GM21825 (cell line): ENCODE results near the gene MARCHF5.
"Not testable (repeated sequence)": the region's sequence is repeated elsewhere in the genome, so short reads cannot be mapped to it uniquely, and the experiment has no call there.

Source experiments
- ATAC-seq: cut with Tn5 transposase; IDR thresholded peaks from one replicate; pipeline ENCODE4 v1.9.1; 2021; ENCODE audit warnings: mild to moderate bottlenecking, moderate library complexity; ENCODE audit not compliant: unreplicated experiment

Gene MARCHF5

GRCh38 chr10:92304061-92304460 is 13.1 kb downstream of the MARCHF5 start:
- no peak for ATAC-seq

- no peak for ATAC-seq
Observed at GRCh38 chr10:92305133-92306072, 14.4 kb downstream of the MARCHF5 start.

GRCh38 chr10:92309272-92309671 is 18.3 kb downstream of the MARCHF5 start:
- ATAC-seq: no peak

- no peak for ATAC-seq
Observed at GRCh38 chr10:92313750-92314149, 22.8 kb downstream of the MARCHF5 start.

- ATAC-seq: no peak
Observed at GRCh38 chr10:92316610-92317009, 25.6 kb downstream of the MARCHF5 start.

- no peak for ATAC-seq
Observed at GRCh38 chr10:92323079-92323478, 32.1 kb downstream of the MARCHF5 start.

GRCh38 chr10:92327445-92328433 is 36.8 kb downstream of the MARCHF5 start:
- no peak for ATAC-seq

GRCh38 chr10:92328993-92329392 is 38.0 kb downstream of the MARCHF5 start:
- no peak for ATAC-seq

- ATAC-seq: not testable (repeated sequence)
Observed at GRCh38 chr10:92329927-92330326, 39.0 kb downstream of the MARCHF5 start.

GRCh38 chr10:92342796-92343195 is 51.8 kb downstream of the MARCHF5 start:
- ATAC-seq: no peak

- not testable (repeated sequence) for ATAC-seq
Observed at GRCh38 chr10:92345575-92345974, 54.6 kb downstream of the MARCHF5 start.

- not testable (repeated sequence) for ATAC-seq
Observed at GRCh38 chr10:92347035-92347676, 56.2 kb downstream of the MARCHF5 start.

- ATAC-seq: no peak
Observed at GRCh38 chr10:92350411-92350810, 59.4 kb downstream of the MARCHF5 start.

- ATAC-seq: no peak
Observed at GRCh38 chr10:92354587-92354986, 63.6 kb downstream of the MARCHF5 start.

- ATAC-seq: no peak
Observed at GRCh38 chr10:92356041-92356440, 65.1 kb downstream of the MARCHF5 start.

- no peak for ATAC-seq
Observed at GRCh38 chr10:92363498-92363897, 72.5 kb downstream of the MARCHF5 start.

- no peak for ATAC-seq
Observed at GRCh38 chr10:92366412-92367021, 75.5 kb downstream of the MARCHF5 start.

GRCh38 chr10:92377962-92378361 is 87.0 kb downstream of the MARCHF5 start:
- no peak for ATAC-seq

GRCh38 chr10:92381543-92381954 is 90.6 kb downstream of the MARCHF5 start:
- ATAC-seq: no peak

GRCh38 chr10:92382631-92383030 is 91.7 kb downstream of the MARCHF5 start:
- no peak for ATAC-seq
